Activated CD8-positive, alpha-beta memory T cell treated with anti-CD3 and anti-CD28 coated beads, Interleukin-2, amount 10 ng/mL, durations not matched to agents 7 days and 5 days (primary cell): ENCODE results near the gene TCTN1. TPM values are rescaled to one million over a fixed set of nuclear protein-coding genes. Genes with fewer than 3 reads are reported as not detected.

Experiments
- ATAC-seq: fragments of 150-1000 bp; cut with Tn5 transposase; one replicate; pipeline ENCODE4 v1.10.0; 2021; ENCODE audit warnings: moderate library complexity
- CTCF ChIA-PET: fragments of 350-600 bp; sonication (Branson Sonifier 250); formaldehyde crosslinking; loops from one replicate; lab custom pipeline; 2021; ENCODE audit warnings: antibody characterized with exemption; lab: Charles Lee
- DNase-seq: peaks from one replicate; pipeline ENCODE4 v3.0.0-alpha.2; 2020
- H3K27ac Mint-ChIP-seq: one replicate; pipeline ENCODE4 v1.8.0; 2021; ENCODE audit warnings: mild to moderate bottlenecking, mixed read lengths
- H3K27me3 Mint-ChIP-seq: one replicate; pipeline ENCODE4 v1.8.0; 2021; ENCODE audit warnings: mixed read lengths
- H3K36me3 Mint-ChIP-seq: one replicate; pipeline ENCODE4 v1.8.0; 2021; ENCODE audit warnings: mild to moderate bottlenecking, mixed read lengths
- H3K4me1 Mint-ChIP-seq: one replicate; pipeline ENCODE4 v1.8.0; 2021; ENCODE audit warnings: mixed read lengths
- H3K4me3 Mint-ChIP-seq: one replicate; pipeline ENCODE4 v1.8.0; 2021; ENCODE audit warnings: mild to moderate bottlenecking, moderate library complexity, mixed read lengths
- H3K9me3 Mint-ChIP-seq: one replicate; pipeline ENCODE4 v1.8.0; 2022; ENCODE audit warnings: low read depth, mixed read lengths
- total RNA-seq, 2 experiments: library from RNA; stranded (reverse); gene quantifications; one replicate each; pipeline ENCODE4 v1.2.3, GENCODE V29; 2021

The TCTN1 gene
- total RNA-seq, 2 experiments from 2014 or later, result 5.5 to 5.8 TPM

DNA sequence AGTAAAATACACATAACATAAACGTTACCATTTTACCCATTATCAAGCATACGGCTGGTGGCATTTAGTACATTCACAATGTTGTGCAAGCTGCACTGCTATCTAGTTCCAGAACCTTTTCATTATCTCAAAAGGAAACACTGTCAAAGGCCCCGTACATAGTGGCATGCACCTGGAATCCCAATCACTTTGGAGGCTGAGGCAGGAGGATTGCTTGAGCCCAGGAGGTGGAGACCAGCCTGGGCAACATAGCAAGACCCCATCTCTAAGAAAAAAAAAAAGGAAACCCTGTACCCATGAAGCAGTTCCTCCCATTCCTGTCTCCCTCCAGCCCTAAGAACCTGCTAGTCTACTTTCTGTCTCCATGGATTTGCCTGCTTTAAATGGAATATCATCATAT lies 82.4 kb downstream of the TCTN1 start:
- no peak for ATAC-seq
- Mint-ChIP-seq H3K27me3 (no peaks in the 10 kb centered on the region), H3K36me3 (no peaks in the 10 kb centered on the region), H3K4me1 (peaks cover 13% of the 10 kb centered on the region), H3K27ac (no peak overlapping the region), H3K9me3 (no peaks in the 10 kb centered on the region), H3K4me3 (no peak overlapping the region)
- DNase-seq, result no peak
- CTCF ChIA-PET, result interaction anchor here (0.7 to 1.2 kb wide), 2 partner anchors 94 to 191 kb away, joined by 3 to 4 read pairs; no protein-coding TSS in a partner anchor

DNA sequence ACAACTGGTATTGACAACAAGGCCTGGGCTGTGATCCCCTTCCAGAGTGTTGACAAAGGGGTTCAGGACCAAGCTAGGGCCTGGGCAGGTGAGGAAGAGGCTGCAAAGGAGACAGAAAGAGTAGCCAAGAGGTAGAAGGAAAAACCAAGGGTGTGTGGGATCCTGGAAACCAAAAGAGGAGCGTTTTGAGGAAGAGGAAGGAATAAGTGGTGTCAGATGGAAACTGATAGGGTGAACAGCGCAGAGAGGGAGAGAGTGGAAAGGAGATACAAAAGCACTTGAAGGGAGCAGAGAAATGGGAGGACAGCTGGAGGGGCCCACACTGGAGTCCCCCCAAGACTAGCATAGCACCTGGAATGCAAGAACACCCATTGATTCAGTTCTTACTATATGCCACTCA lies 83.3 kb downstream of the TCTN1 start:
- H3K4me3 Mint-ChIP-seq, result no peak overlapping the region
- H3K9me3 Mint-ChIP-seq, result no peaks in the 10 kb centered on the region
- DNase-seq, result no peak
- no peaks in the 10 kb centered on the region for H3K27me3 Mint-ChIP-seq
- no peak for ATAC-seq
- H3K27ac Mint-ChIP-seq, result no peak overlapping the region
- H3K4me1 Mint-ChIP-seq, result peaks cover 12% of the 10 kb centered on the region
- CTCF ChIA-PET, result interaction anchor here (0.5 to 1.4 kb wide), 18 partner anchors 8 to 228 kb away, joined by 3 to 9 read pairs (median 3); partner anchors contain the start of genes FAM216A, HVCN1 and TCTN1
- H3K36me3 Mint-ChIP-seq, result no peaks in the 10 kb centered on the region

GRCh38 chr12:110698171-110698902 lies 84.4 kb downstream of the TCTN1 start:
- CTCF ChIA-PET, result interaction anchor here (0.7 to 1.4 kb wide), 14 partner anchors 9 to 230 kb away, joined by 3 to 9 read pairs (median 3); partner anchors contain the start of genes FAM216A, HVCN1 and TCTN1
- Mint-ChIP-seq H3K4me3 (no peak overlapping the region), H3K27ac (peak overlapping the region; percentile 80), H3K4me1 (peaks cover 12% of the 10 kb centered on the region), H3K27me3 (no peaks in the 10 kb centered on the region), H3K36me3 (no peaks in the 10 kb centered on the region), H3K9me3 (no peaks in the 10 kb centered on the region)
- peak; percentile 91 for DNase-seq
- ATAC-seq, result peak; percentile 100

Other genes starting within 250 kb of the TCTN1 start
- 10 to 100 TPM; 55.3 to 74.9 TPM for gene ANAPC7, start 210.4 kb upstream of the TCTN1 start, total RNA-seq
- 100 to 1,000 TPM; 369 to 418 TPM for gene ARPC3, start 163.8 kb upstream of the TCTN1 start, total RNA-seq
- gene GPN3, start 145.9 kb upstream of the TCTN1 start, total RNA-seq, result 10 to 100 TPM; 25.8 to 34.6 TPM
- 10 to 100 TPM; 23.1 to 24.8 TPM for gene FAM216A, start 145.3 kb upstream of the TCTN1 start, total RNA-seq
- gene VPS29, start 112.0 kb upstream of the TCTN1 start, total RNA-seq, result 100 to 1,000 TPM; 126 to 132 TPM
- gene RAD9B, start 111.8 kb upstream of the TCTN1 start, total RNA-seq, result 1 to 10 TPM; 1.8 to 2.2 TPM
- 10 to 100 TPM; 23.2 to 32.9 TPM for gene PPTC7, start 30.8 kb upstream of the TCTN1 start, total RNA-seq
- 10 to 100 TPM; 11.7 to 19.9 TPM for gene HVCN1, start 75.0 kb downstream of the TCTN1 start, total RNA-seq
- 100 to 1,000 TPM; 174 to 200 TPM for gene PPP1CC, start 128.8 kb downstream of the TCTN1 start, total RNA-seq
- gene CCDC63, start 232.9 kb downstream of the TCTN1 start, total RNA-seq, result not detected